ENCODE measurements around the gene DPP6.

DPP6 gene

GRCh38 chr7:154415709-154416399 lies 363.7 kb downstream of the DPP6 start:
- H3K36me3 ChIP-seq, result no peaks in the 10 kb centered on the region
- no peaks in the 10 kb centered on the region for H3K4me1 ChIP-seq (ENCODE audit: control insufficient read depth in 1 of 2, insufficient read depth in 1 of 2, low read depth in 1 of 2, low read length in 1 of 2)
- no peaks in the 10 kb centered on the region for H3K9me3 ChIP-seq
- no peak overlapping the region for H3K27ac ChIP-seq
- H3K4me3 ChIP-seq (ENCODE audit: low read depth in 1 of 2, low read length in 1 of 2), result no peak overlapping the region
- H3K27me3 ChIP-seq, result no peaks in the 10 kb centered on the region
- TF ChIP-seq CTCF (IDR thresholded peaks at IDR 0.05), result no peak

DNA sequence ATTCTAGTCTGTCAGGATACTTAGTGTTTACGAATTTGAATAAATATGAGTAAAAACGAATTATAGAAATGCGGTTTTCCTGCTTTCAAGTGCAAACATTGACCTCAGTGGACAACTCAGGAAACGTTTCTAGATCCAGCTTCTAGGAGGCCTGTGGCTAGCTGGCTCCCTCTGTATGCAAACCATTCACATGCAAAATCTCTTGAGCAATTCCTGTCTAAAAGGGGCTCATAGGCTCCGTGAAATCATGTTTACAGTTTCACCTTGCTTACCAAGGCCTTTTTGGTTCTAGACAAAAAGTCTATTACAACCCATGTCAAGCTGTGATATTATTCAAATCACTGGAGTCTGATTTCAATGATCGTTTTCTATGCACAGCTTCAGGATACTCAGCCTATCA lies 364.5 kb downstream of the DPP6 start:
- TF ChIP-seq CTCF (IDR thresholded peaks at IDR 0.05), result no peak
- Histone ChIP-seq H3K4me3 (ENCODE audit: low read depth in 1 of 2, low read length in 1 of 2) (no peak overlapping the region), H3K36me3 (no peaks in the 10 kb centered on the region), H3K9me3 (no peaks in the 10 kb centered on the region), H3K27me3 (no peaks in the 10 kb centered on the region), H3K4me1 (ENCODE audit: control insufficient read depth in 1 of 2, insufficient read depth in 1 of 2, low read depth in 1 of 2, low read length in 1 of 2) (no peaks in the 10 kb centered on the region), H3K27ac (no peak overlapping the region)

DNA sequence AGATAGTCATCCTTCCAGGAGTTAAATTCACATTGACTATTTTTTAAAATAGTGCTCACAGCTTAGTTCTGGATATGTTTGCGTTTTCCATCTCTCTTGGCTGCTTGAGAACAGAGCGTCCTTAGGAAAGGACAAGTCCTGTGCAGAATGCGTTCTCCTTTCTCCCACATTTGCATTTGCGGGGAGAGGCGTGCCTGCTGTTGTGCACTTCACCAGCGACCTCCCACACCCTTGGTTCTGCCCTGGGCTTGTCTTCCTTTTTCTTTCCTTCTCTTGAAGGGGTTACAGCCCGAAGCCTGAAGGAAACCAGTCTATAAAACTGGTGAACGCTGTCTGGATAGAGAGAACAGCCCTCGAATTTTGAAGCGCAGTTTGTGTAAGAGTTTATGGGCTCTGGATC lies 367.1 kb downstream of the DPP6 start:
- TF ChIP-seq CTCF (IDR thresholded peaks at IDR 0.05), result no peak
- Histone ChIP-seq H3K36me3 (no peaks in the 10 kb centered on the region), H3K4me3 (ENCODE audit: low read depth in 1 of 2, low read length in 1 of 2) (no peak overlapping the region), H3K27me3 (no peaks in the 10 kb centered on the region), H3K9me3 (no peaks in the 10 kb centered on the region), H3K27ac (no peak overlapping the region), H3K4me1 (ENCODE audit: control insufficient read depth in 1 of 2, insufficient read depth in 1 of 2, low read depth in 1 of 2, low read length in 1 of 2) (no peaks in the 10 kb centered on the region)

DNA sequence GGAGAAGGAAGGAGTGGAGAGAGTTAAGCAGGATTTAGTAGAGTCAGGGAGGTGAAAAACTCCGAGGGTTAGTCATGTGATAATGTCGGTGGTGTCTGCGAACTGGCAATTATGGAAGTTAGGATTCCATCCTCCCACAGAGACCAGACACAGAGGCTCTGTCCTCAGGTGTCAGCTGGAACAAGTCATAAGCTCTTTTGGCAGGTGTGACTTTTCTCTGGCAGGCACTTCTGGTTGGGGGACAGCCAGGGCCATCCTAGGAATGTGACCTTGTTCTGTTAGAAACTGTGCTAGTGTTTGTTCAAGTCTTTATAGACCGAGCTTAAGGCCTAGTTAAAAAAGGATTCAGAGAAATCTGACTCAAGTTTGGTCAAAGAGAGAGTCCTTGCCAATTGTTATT lies 371.0 kb downstream of the DPP6 start:
- H3K4me3 ChIP-seq (ENCODE audit: low read depth in 1 of 2, low read length in 1 of 2), result no peak overlapping the region
- no peaks in the 10 kb centered on the region for H3K4me1 ChIP-seq (ENCODE audit: control insufficient read depth in 1 of 2, insufficient read depth in 1 of 2, low read depth in 1 of 2, low read length in 1 of 2)
- no peaks in the 10 kb centered on the region for H3K9me3 ChIP-seq
- TF ChIP-seq CTCF (IDR thresholded peaks at IDR 0.05), result no peak
- H3K27ac ChIP-seq, result no peak overlapping the region
- H3K36me3 ChIP-seq, result no peaks in the 10 kb centered on the region
- H3K27me3 ChIP-seq, result no peaks in the 10 kb centered on the region

DNA sequence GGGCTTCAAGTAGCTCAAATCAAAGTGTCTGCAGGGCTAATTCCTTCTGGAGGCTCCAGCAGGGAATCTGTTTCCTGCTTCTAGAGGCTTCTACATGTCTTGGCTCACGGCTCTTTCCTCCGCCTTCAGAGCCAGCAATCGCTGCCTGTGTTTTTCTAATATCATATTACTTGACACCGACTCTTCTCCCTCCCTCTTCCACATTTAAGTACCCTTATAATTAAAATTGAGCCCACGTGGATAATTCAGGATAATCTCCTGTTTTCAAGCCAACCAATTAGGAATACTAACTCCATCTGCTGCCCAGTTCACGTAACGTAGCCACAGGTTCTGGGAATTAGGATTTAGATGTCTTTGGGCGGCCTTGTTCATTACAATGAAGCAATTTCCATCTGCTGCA lies 372.2 kb downstream of the DPP6 start:
- Histone ChIP-seq H3K27ac (no peak overlapping the region), H3K27me3 (no peaks in the 10 kb centered on the region), H3K4me1 (ENCODE audit: control insufficient read depth in 1 of 2, insufficient read depth in 1 of 2, low read depth in 1 of 2, low read length in 1 of 2) (no peaks in the 10 kb centered on the region), H3K4me3 (ENCODE audit: low read depth in 1 of 2, low read length in 1 of 2) (no peak overlapping the region), H3K9me3 (no peaks in the 10 kb centered on the region), H3K36me3 (no peaks in the 10 kb centered on the region)
- no peak for TF ChIP-seq CTCF (IDR thresholded peaks at IDR 0.05)

Data from neutrophil (primary cell).